SK-MEL-5 (cell line): ENCODE results near the gene DRGX. TPM values are rescaled to one million over a fixed set of nuclear protein-coding genes. Genes with fewer than 3 reads are reported as not detected.
A peak's percentile ranks its signal among the peaks of the same experiment; 100 is the strongest.

Experiments used
- DNase-seq: peaks from one replicate; pipeline ENCODE4 v3.0.0-alpha.2; 2016; ENCODE audit warnings: low read depth, low spot score
- in situ Hi-C: cut with HindIII; loops from 2 replicates; pipeline ENCODE4 v1.10.0; 2016; ENCODE audit warnings: low sequenced_read_pairs, high pct_unique_total_duplicates, low pct_unique_long_range_greater_than_20kb
- total RNA-seq: library from RNA; depleted of rRNA; stranded (reverse); fragments of >200 nt; shearing (Covaris generic); gene quantifications from 2 replicates; pipeline ENCODE4 v1.2.3, GENCODE V29; 2014

Gene DRGX
- total RNA-seq, 1 experiment from 2014 or later = not detected

GRCh38 chr10:49332333-49332732, 63.6 kb downstream of the DRGX start:
- no peak for DNase-seq
- in situ Hi-C loops = no loop called here

- in situ Hi-C loops = no loop called here
- DNase-seq = no peak
Observed at GRCh38 chr10:49331431-49331830, 64.5 kb downstream of the DRGX start.

GRCh38 chr10:49330127-49330665, 65.7 kb downstream of the DRGX start:
- in situ Hi-C loops = no loop called here
- DNase-seq = no peak

GRCh38 chr10:49329146-49329505, 66.8 kb downstream of the DRGX start:
- no peak for DNase-seq
- in situ Hi-C loops = no loop called here

- in situ Hi-C loops = no loop called here
- DNase-seq = no peak
Observed at GRCh38 chr10:49328401-49329145, 67.3 kb downstream of the DRGX start.

- in situ Hi-C loops = no loop called here
- no peak for DNase-seq
Observed at GRCh38 chr10:49327036-49327813, 68.7 kb downstream of the DRGX start.

GRCh38 chr10:49325916-49326783, 69.7 kb downstream of the DRGX start:
- in situ Hi-C loops = no loop called here

GRCh38 chr10:49325131-49325915, 70.6 kb downstream of the DRGX start:
- in situ Hi-C loops = no loop called here
- DNase-seq = no peak

More at GRCh38 chr10:49325916-49326783, 69.7 kb downstream of the DRGX start:
- DNase-seq = no peak

- in situ Hi-C loops = no loop called here
- DNase-seq = peak; percentile 1
Observed at GRCh38 chr10:49324711-49325110, 71.2 kb downstream of the DRGX start.

- DNase-seq = no peak
Observed at GRCh38 chr10:49323896-49324270, 72.0 kb downstream of the DRGX start.

GRCh38 chr10:49323171-49323895, 72.6 kb downstream of the DRGX start:
- in situ Hi-C loops = no loop called here
- no peak for DNase-seq

More at GRCh38 chr10:49323896-49324270, 72.0 kb downstream of the DRGX start:
- in situ Hi-C loops = no loop called here

- in situ Hi-C loops = no loop called here
- no peak for DNase-seq
Observed at GRCh38 chr10:49322371-49323170, 73.3 kb downstream of the DRGX start.

- no peak for DNase-seq
- in situ Hi-C loops = no loop called here
Observed at GRCh38 chr10:49321021-49321420, 74.9 kb downstream of the DRGX start.

- in situ Hi-C loops = no loop called here
- DNase-seq = no peak
Observed at GRCh38 chr10:49320191-49320590, 75.7 kb downstream of the DRGX start.

GRCh38 chr10:49319206-49319605, 76.7 kb downstream of the DRGX start:
- in situ Hi-C loops = no loop called here
- no peak for DNase-seq

GRCh38 chr10:49318755-49319154, 77.1 kb downstream of the DRGX start:
- no peak for DNase-seq
- in situ Hi-C loops = no loop called here
